ENCODE measurements around the gene PRRC2B. TPM values are rescaled to one million over a fixed set of nuclear protein-coding genes. Genes with fewer than 3 reads are reported as not detected.

PRRC2B gene
- total and polyA plus RNA-seq, 2 of the 8 experiments (the other 6 are each of a cell fraction or from before 2014, with no cell fraction given): 37.3 to 249 TPM

- Histone ChIP-seq H3K56ac (replicated peaks; ENCODE audit: insufficient read length, low read depth, low read length) (no peak overlapping the region), H3K9me3 (ENCODE audit: insufficient read depth in 2 of 2, low read depth in 1 of 2, low read length in 1 of 2) (no peaks in the 10 kb centered on the region), H2BK12ac (ENCODE audit: low read depth, low read length) (no peak overlapping the region), H3K27me3 (replicated peaks in 1 of 4; ENCODE audit: control insufficient read depth in 3 of 4, extremely low read depth in 1 of 4, insufficient read depth in 3 of 4, low read length in 3 of 4) (no peaks in the 10 kb centered on the region), H3K79me2 (ENCODE audit: control insufficient read depth in 1 of 2, insufficient read depth in 2 of 2, low read length in 2 of 2) (peaks cover 0 to 32% of the 10 kb centered on the region in 2 experiments; a peak in 3 of 4 replicates), H3K9ac (replicated peaks in 1 of 4; ENCODE audit: extremely low read depth in 1 of 4, low read depth in 3 of 4, low read length in 3 of 4) (peak overlapping the region in 1 of 4 experiments; percentile 20; a peak in 1 of 7 replicates), H3K4me2 (ENCODE audit: insufficient read depth in 1 of 2, low read depth in 2 of 2, low read length in 2 of 2) (no peak overlapping the region), H3K4me1 (replicated peaks in 1 of 4; ENCODE audit: control insufficient read depth in 3 of 4, insufficient read depth in 4 of 4, low read length in 3 of 4) (no peaks in the 10 kb centered on the region), H3K36me3 (ENCODE audit: control insufficient read depth in 2 of 4, insufficient read depth in 4 of 4, low read length in 3 of 4) (peaks cover 45 to 91% (median 73%) of the 10 kb centered on the region in 4 experiments), H3K14ac (ENCODE audit: insufficient read length) (no peak overlapping the region), H3K18ac (ENCODE audit: extremely low read depth, low read length) (no peak overlapping the region), H2BK5ac (ENCODE audit: low read depth, low read length) (no peak overlapping the region), H3K4me3 (ENCODE audit: extremely low read depth in 1 of 4, insufficient read depth in 2 of 4, low read depth in 3 of 4, low read length in 4 of 4) (no peak overlapping the region), H2BK120ac (replicated peaks; ENCODE audit: low read depth, low read length) (no peak overlapping the region), H4K20me1 (replicated peaks in 1 of 2; ENCODE audit: control insufficient read depth in 1 of 2, insufficient read depth in 2 of 2, low read length in 2 of 2) (peaks cover 6 to 21% of the 10 kb centered on the region in 2 experiments), H2BK20ac (ENCODE audit: low read length) (no peak overlapping the region), H2BK15ac (ENCODE audit: low read length) (no peak overlapping the region), H2AFZ (ENCODE audit: low read length) (no peak overlapping the region), H4K8ac (ENCODE audit: extremely low read depth, insufficient read depth, low read length) (no peak overlapping the region; the same call in 1 of the 2 replicates), H3K4ac (replicated peaks; ENCODE audit: insufficient read length, low read depth, low read length) (no peak overlapping the region), H4K91ac (replicated peaks; ENCODE audit: insufficient read length, low read length) (no peak overlapping the region), H3K23me2 (ENCODE audit: low read depth, low read length) (no peaks in the 10 kb centered on the region), H3K23ac (ENCODE audit: insufficient read length) (no peak overlapping the region), H4K5ac (ENCODE audit: insufficient read length, low read depth, low read length) (no peak overlapping the region), H2AK5ac (ENCODE audit: low read depth, low read length) (no peak overlapping the region), H3K27ac (ENCODE audit: low read depth, low read length) (no peak overlapping the region), H3K79me1 (ENCODE audit: low read depth, low read length) (peaks cover 10% of the 10 kb centered on the region)
- DNase-seq (ENCODE audit: low read depth in 1 of 2, low spot score in 2 of 2) (no peak), FAIRE-seq (no peak)
- 96% methylated on average over 23 of the region's 24 CpGs; no CpG with 5 or more reads in 1 of the 2 experiments for WGBS, 2 experiments (ENCODE audit: extremely low coverage in 1 of 2, insufficient coverage in 1 of 2, insufficient read length in 1 of 2, insufficient replicate concordance in 2 of 2, low coverage in 1 of 2, low lambda C conversion rate in 2 of 2, missing lambda C conversion rate in 1 of 2)
- TF ChIP-seq BACH1 (IDR thresholded peaks at IDR 0.05; ENCODE audit: low read length) (no peak), CTCF (IDR thresholded peaks at IDR 0.05; ENCODE audit: control extremely low read depth in 1 of 3, insufficient read depth in 1 of 3, low read depth in 1 of 3, low read length in 3 of 3) (no peak), JUN (IDR thresholded peaks at IDR 0.05; ENCODE audit: low read depth, low read length) (no peak), TAF7 (optimal IDR thresholded peaks at IDR 0.05; ENCODE audit: borderline replicate concordance, low read depth, low read length) (no peak), PHF8 (conservative IDR thresholded peaks at IDR 0.05; ENCODE audit: low read depth, low read length) (no peak), KDM1A (IDR thresholded peaks at IDR 0.05; ENCODE audit: borderline replicate concordance, low read length) (no peak), CBX8 (IDR thresholded peaks at IDR 0.05; ENCODE audit: borderline replicate concordance, low read depth, low read length) (no peak), POLR2A (IDR thresholded peaks at IDR 0.05; ENCODE audit: control extremely low read depth in 1 of 2, low read depth in 2 of 2, low read length in 2 of 2) (no peak)
- ChIA-PET CTCF (ENCODE audit: partially characterized antibody) (interaction anchor here (0.7 to 2.0 kb wide), 7 partner anchors 10 to 62 kb away, joined by 3 to 7 read pairs (median 4); no protein-coding TSS in a partner anchor), POLR2A (ENCODE audit: partially characterized antibody) (interaction anchor here (0.8 to 1.4 kb wide), 3 partner anchors 13 to 58 kb away, joined by 3 to 5 read pairs (median 3); no protein-coding TSS in a partner anchor)
These were observed 70.6 kb downstream of the PRRC2B start for GRCh38 chr9:131464354-131465000.

Data from H1 (cell line).